SK-N-SH (cell line): ENCODE results near the gene PPP2R3A. TPM values are rescaled to one million over a fixed set of nuclear protein-coding genes. Genes with fewer than 3 reads are reported as not detected.
A peak's percentile ranks its signal among the peaks of the same experiment; 100 is the strongest.

Source experiments
- CTCF ChIA-PET: fragments of 300-600, 350-600 bp; formaldehyde crosslinking; extraction: SDS; loops from one replicate; lab custom pipeline; 2021; lab: Yijun Ruan, JAX
- POLR2A ChIA-PET: fragments of 350-600 bp; sonication (Branson Sonifier 250); formaldehyde crosslinking; extraction: SDS; loops from one replicate; lab custom pipeline; 2020; ENCODE audit warnings: antibody characterized with exemption, inconsistent platforms; lab: Yijun Ruan, JAX
- DNase-seq: peaks from one replicate; pipeline ENCODE4 v3.0.0; 2012
- H2AFZ ChIP-seq: fragments of 200-600 bp; sonication (generic); 2 replicates; pipeline ENCODE4 v1.8.1; 2016; ENCODE audit warnings: antibody characterized with exemption, mild to moderate bottlenecking, low read depth
- H3F3A ChIP-seq: fragments of 200-600 bp; sonication (generic); replicated peaks from 2 replicates; pipeline ENCODE3; 2016; ENCODE audit warnings: antibody characterized with exemption, mild to moderate bottlenecking; ENCODE audit not compliant: insufficient read depth
- H3K27ac ChIP-seq, 2 experiments: fragments of 200-500 bp in 1 of 2; fragments of 200-600 bp in 1 of 2; sonication (Bioruptor generic) in 1 of 2; sonication (generic), shearing (Covaris generic) in 1 of 2; 2 replicates each; pipeline versions ENCODE4 v1.5.1 to v1.6.1; 2014 to 2016; ENCODE audit warnings: low read depth in 2 of 2, inconsistent platforms in 1 of 2, low read length in 1 of 2, mild to moderate bottlenecking in 1 of 2, mixed read lengths in 1 of 2
- H3K27me3 ChIP-seq: fragments of 200-600 bp; sonication (generic), shearing (Covaris generic); 2 replicates; pipeline ENCODE4 v1.6.1; 2016; ENCODE audit warnings: mixed run types; ENCODE audit not compliant: insufficient read depth
- H3K36me3 ChIP-seq, 2 experiments: fragments of 200-500 bp in 1 of 2; fragments of 200-600 bp in 1 of 2; sonication (Bioruptor generic) in 1 of 2; sonication (generic) in 1 of 2; replicated peaks in 1 of 2; 2 replicates each; pipeline versions ENCODE3 to v1.5.1; 2014 to 2016; ENCODE audit warnings: low read length in 1 of 2, mild to moderate bottlenecking in 1 of 2; ENCODE audit not compliant: insufficient read depth in 2 of 2, control insufficient read depth in 1 of 2
- H3K4me1 ChIP-seq, 2 experiments: fragments of 200-500 bp in 1 of 2; fragments of 200-600 bp in 1 of 2; sonication (Bioruptor generic) in 1 of 2; sonication (generic), shearing (Covaris generic) in 1 of 2; 2 replicates each; pipeline versions ENCODE4 v1.5.1 to v1.6.1; 2014 to 2016; ENCODE audit warnings: low read depth in 1 of 2, low read length in 1 of 2, mixed run types in 1 of 2; ENCODE audit not compliant: insufficient read depth in 2 of 2, control insufficient read depth in 1 of 2
- H3K4me2 ChIP-seq: fragments of 200-600 bp; sonication (generic), shearing (Covaris generic); 2 replicates; pipeline ENCODE4 v1.6.1; 2017; ENCODE audit warnings: mixed run types
- H3K4me3 ChIP-seq, 2 experiments: fragments of 200-500 bp in 1 of 2; fragments of 200-600 bp in 1 of 2; sonication (Bioruptor generic) in 1 of 2; sonication (generic), shearing (Covaris generic) in 1 of 2; 2 replicates each; pipeline versions ENCODE4 v1.5.1 to v1.8.1; 2014 to 2016; ENCODE audit warnings: low read depth in 2 of 2, inconsistent platforms in 1 of 2, low read length in 1 of 2, mild to moderate bottlenecking in 1 of 2, mixed read lengths in 1 of 2, moderate library complexity in 1 of 2
- H3K79me2 ChIP-seq: fragments of 200-600 bp; sonication (generic); 2 replicates; pipeline ENCODE4 v1.8.1; 2017; ENCODE audit warnings: mild to moderate bottlenecking; ENCODE audit not compliant: insufficient read depth
- H3K9ac ChIP-seq: fragments of 200-600 bp; sonication (generic); 2 replicates; pipeline ENCODE4 v1.6.1; 2017; ENCODE audit warnings: mixed run types
- H3K9me2 ChIP-seq: fragments of 200-600 bp; sonication (generic); 2 replicates; pipeline ENCODE4 v1.6.1; 2017; ENCODE audit warnings: mixed run types
- H3K9me3 ChIP-seq: fragments of 200-600 bp; sonication (generic); 2 replicates; pipeline ENCODE4 v1.6.1; 2017; ENCODE audit warnings: mixed run types, mild to moderate bottlenecking, moderate library complexity
- H4K20me1 ChIP-seq: fragments of 200-600 bp; sonication (generic); 2 replicates; pipeline ENCODE4 v1.6.1; 2017; ENCODE audit warnings: mild to moderate bottlenecking, mixed run types; ENCODE audit not compliant: insufficient read depth
- CTCF ChIP-seq: fragments of 200-600 bp; sonication (generic); IDR thresholded peaks from 2 replicates; pipeline ENCODE4 v1.6.1; 2017; ENCODE audit warnings: antibody characterized with exemption, mild to moderate bottlenecking, moderate library complexity
- ELF1 ChIP-seq: IDR thresholded peaks from 2 replicates; pipeline ENCODE4 v1.4.0; 2012
- EP300 ChIP-seq, 2 experiments: IDR thresholded peaks; 2 replicates each; pipeline versions ENCODE4 v1.4.0 to v1.6.1; 2012; ENCODE audit warnings: borderline replicate concordance in 1 of 2, low read depth in 1 of 2, low read length in 1 of 2
- FOSL2 ChIP-seq: IDR thresholded peaks from 2 replicates; pipeline ENCODE4 v1.4.0; 2012; ENCODE audit warnings: low read depth, mild to moderate bottlenecking, moderate library complexity, borderline replicate concordance
- IRF3 ChIP-seq: fragments of 150-350 bp; IDR thresholded peaks from 2 replicates; pipeline ENCODE4 v1.6.1; 2016; ENCODE audit warnings: mild to moderate bottlenecking, low read depth, low read length
- MAX ChIP-seq: IDR thresholded peaks from 2 replicates; pipeline ENCODE4 v1.4.0; 2012; ENCODE audit warnings: low read depth
- MEF2A ChIP-seq: IDR thresholded peaks from 2 replicates; pipeline ENCODE4 v1.4.0; 2012; ENCODE audit warnings: low read depth, borderline replicate concordance
- NFIC ChIP-seq: IDR thresholded peaks from 2 replicates; pipeline ENCODE4 v1.4.0; 2012; ENCODE audit warnings: borderline replicate concordance
- PBX3 ChIP-seq: IDR thresholded peaks from 2 replicates; pipeline ENCODE4; 2012
- POLR2AphosphoS5 ChIP-seq: IDR thresholded peaks from 2 replicates; pipeline ENCODE4 v1.6.1; 2012; ENCODE audit warnings: low read depth, low read length
- RCOR1 ChIP-seq: fragments of 150-350 bp; IDR thresholded peaks from 2 replicates; pipeline ENCODE4 v1.6.1; 2017; ENCODE audit warnings: antibody characterized with exemption, low read length
- RFX5 ChIP-seq: IDR thresholded peaks from 2 replicates; pipeline ENCODE4 v1.6.1; 2012; ENCODE audit warnings: mild to moderate bottlenecking, improper control_type of control experiment, low read length
- SIN3A ChIP-seq: IDR thresholded peaks from 2 replicates; pipeline ENCODE4 v1.6.1; 2012; ENCODE audit warnings: low read depth, mild to moderate bottlenecking, low read length, moderate library complexity, borderline replicate concordance
- SMC3 ChIP-seq: IDR thresholded peaks from 2 replicates; pipeline ENCODE4 v1.6.1; 2012; ENCODE audit warnings: low read depth, low read length, improper control_type of control experiment
- TCF12 ChIP-seq: IDR thresholded peaks from 2 replicates; pipeline ENCODE4 v1.4.0; 2012
- TEAD4 ChIP-seq: IDR thresholded peaks from 2 replicates; pipeline ENCODE4 v1.4.0; 2012; ENCODE audit warnings: mild to moderate bottlenecking, borderline replicate concordance; ENCODE audit not compliant: insufficient read depth
- USF1 ChIP-seq: IDR thresholded peaks from 2 replicates; pipeline ENCODE4 v1.4.0; 2012; ENCODE audit warnings: low read depth, borderline replicate concordance
- WGBS: methylation state at CpG from one replicate; pipeline ENCODE4 v1.1.6; 2017; ENCODE audit warnings: low lambda C conversion rate; 5-methylcytosine and 5-hydroxymethylcytosine counted together
- polyA plus RNA-seq, 3 experiments: library from polyadenylated mRNA; depleted of rRNA; stranded (reverse); fragments of >200 nt; gene quantifications; 2 replicates each; pipeline ENCODE4 v1.2.3, GENCODE V29; 2012

Gene PPP2R3A
- polyA plus RNA-seq, 1 of the 3 experiments (the other 2 are of a cell fraction) = 3.9 TPM

- H3K9me2 ChIP-seq = no peaks in the 10 kb centered on the region
- CTCF ChIA-PET = no interaction called here
- H3K27ac ChIP-seq = peak overlapping the region in 1 of 2 experiments; percentile 40; a peak in 2 of 4 replicates
- peaks cover 4% of the 10 kb centered on the region for H3F3A ChIP-seq
- H4K20me1 ChIP-seq = no peaks in the 10 kb centered on the region
- peaks cover 0 to 21% of the 10 kb centered on the region in 2 experiments for H3K36me3 ChIP-seq
- no peak overlapping the region for H3K9ac ChIP-seq
- no peak overlapping the region for H3K4me3 ChIP-seq
- POLR2A ChIA-PET = no interaction called here
- H3K79me2 ChIP-seq = peaks cover 9% of the 10 kb centered on the region; the same call in 1 of the 2 replicates
- H3K4me2 ChIP-seq = no peak overlapping the region
- WGBS = 78% methylated on average over 6 of the region's 7 CpGs
- H3K4me1 ChIP-seq = peaks cover 0 to 5% of the 10 kb centered on the region in 2 experiments; a peak in 2 of 4 replicates
- TF ChIP-seq RFX5 = no peak
- TF ChIP-seq SIN3A = no peak
- TF ChIP-seq TCF12 = no peak
- no peak for TF ChIP-seq USF1
- no peak for TF ChIP-seq ELF1
- no peak for TF ChIP-seq IRF3
- TF ChIP-seq TEAD4 = no peak
- TF ChIP-seq CTCF = no peak
- no peak for TF ChIP-seq POLR2AphosphoS5
- no peak for TF ChIP-seq PBX3
- TF ChIP-seq MEF2A = no peak
- TF ChIP-seq EP300 (IDR thresholded peaks at IDR 0.05; ENCODE audit: borderline replicate concordance in 1 of 2, low read depth in 1 of 2, low read length in 1 of 2) = no peak
- TF ChIP-seq SMC3 = no peak
- TF ChIP-seq NFIC = no peak
- no peak for TF ChIP-seq MAX
- no peak for TF ChIP-seq FOSL2
- no peak for TF ChIP-seq RCOR1
- TF ChIP-seq, all 33 proteins: peak for 0
- peak; percentile 27 for DNase-seq
- no peak overlapping the region for H2AFZ ChIP-seq
- H3K27me3 ChIP-seq = no peaks in the 10 kb centered on the region
- H3K9me3 ChIP-seq = no peaks in the 10 kb centered on the region
Observed at GRCh38 chr3:136135039-136135802, 169.7 kb downstream of the PPP2R3A start.
